GM23338 (cell line): ENCODE measurements around the gene FASTK. TPM values are rescaled to one million over a fixed set of nuclear protein-coding genes. Genes with fewer than 3 reads are reported as not detected.

Experiments used
- ATAC-seq: fragments of 200-7000 bp; cut with Tn5 transposase; 3 replicates; pipeline ENCODE4 v1.9.1; 2020
- DNase-seq: peaks from one replicate; pipeline ENCODE4 v3.0.0-alpha.2; 2015; ENCODE audit warnings: low spot score
- H2AFZ ChIP-seq: fragments of 200-600 bp; sonication (generic); 2 replicates; pipeline ENCODE4 v1.8.0; 2016; ENCODE audit warnings: antibody characterized with exemption, mild to moderate bottlenecking, moderate library complexity
- H3F3A ChIP-seq: fragments of 200-600 bp; sonication (generic); replicated peaks from 2 replicates; pipeline ENCODE4 v1.8.0; 2017; ENCODE audit warnings: antibody characterized with exemption, mixed run types, low read depth
- H3K27ac ChIP-seq: fragments of 200-600 bp; sonication (generic); 2 replicates; pipeline ENCODE4 v1.6.1; 2016; ENCODE audit warnings: low read depth
- H3K27me3 ChIP-seq: fragments of 200-600 bp; sonication (generic); 2 replicates; pipeline ENCODE4 v1.8.0; 2016; ENCODE audit warnings: mild to moderate bottlenecking, mixed run types, moderate library complexity; ENCODE audit not compliant: insufficient read depth
- H3K36me3 ChIP-seq: fragments of 200-600 bp; sonication (generic); 2 replicates; pipeline ENCODE4 v1.8.0; 2016; ENCODE audit warnings: mild to moderate bottlenecking; ENCODE audit not compliant: insufficient read depth
- H3K4me1 ChIP-seq: fragments of 200-600 bp; sonication (generic); 2 replicates; pipeline ENCODE4 v1.8.0; 2016; ENCODE audit warnings: mild to moderate bottlenecking, moderate library complexity; ENCODE audit not compliant: insufficient read depth
- H3K4me2 ChIP-seq: fragments of 200-600 bp; sonication (generic); 2 replicates; pipeline ENCODE4 v1.7.1; 2017; ENCODE audit warnings: mixed run types
- H3K4me3 ChIP-seq: fragments of 200-600 bp; sonication (generic); 2 replicates; pipeline ENCODE4 v1.6.1; 2016; ENCODE audit warnings: mixed run types
- H3K79me2 ChIP-seq: fragments of 200-600 bp; sonication (generic); replicated peaks from 2 replicates; pipeline ENCODE4 v1.8.0; 2017; ENCODE audit warnings: mild to moderate bottlenecking; ENCODE audit not compliant: insufficient read depth
- H3K9me2 ChIP-seq: fragments of 200-600 bp; sonication (generic); 2 replicates; pipeline ENCODE4 v1.8.0; 2017; ENCODE audit not compliant: insufficient read depth
- H4K20me1 ChIP-seq: fragments of 200-600 bp; sonication (generic); replicated peaks from 2 replicates; pipeline ENCODE4 v1.8.0; 2017; ENCODE audit warnings: mild to moderate bottlenecking; ENCODE audit not compliant: insufficient read depth
- H3K27ac Mint-ChIP-seq: 2 replicates; pipeline ENCODE4 v1.8.0; 2020; ENCODE audit warnings: inconsistent platforms, mild to moderate bottlenecking, moderate library complexity, mixed read lengths
- H3K27me3 Mint-ChIP-seq: 3 replicates; pipeline ENCODE4 v1.8.0; 2022; ENCODE audit warnings: low read depth, mild to moderate bottlenecking, moderate library complexity, mixed read lengths, inconsistent platforms; ENCODE audit not compliant: insufficient read depth, poor library complexity
- H3K36me3 Mint-ChIP-seq: 3 replicates; pipeline ENCODE4 v1.8.0; 2021; ENCODE audit warnings: low read depth, mild to moderate bottlenecking, inconsistent platforms, moderate library complexity, mixed read lengths
- H3K4me1 Mint-ChIP-seq: 3 replicates; pipeline ENCODE4 v1.8.0; 2020; ENCODE audit warnings: mild to moderate bottlenecking, inconsistent platforms, mixed read lengths
- H3K4me3 Mint-ChIP-seq: 3 replicates; pipeline ENCODE4 v1.8.0; 2021; ENCODE audit warnings: moderate library complexity, mild to moderate bottlenecking, inconsistent platforms, mixed read lengths
- H3K9me3 Mint-ChIP-seq: 3 replicates; pipeline ENCODE4 v1.8.0; 2020; ENCODE audit warnings: moderate library complexity, mild to moderate bottlenecking, inconsistent platforms, mixed read lengths
- CREB1 ChIP-seq: fragments of 250-450 bp; sonication (Bioruptor Pico); IDR thresholded peaks from 2 replicates; pipeline ENCODE4 v1.5.0; 2020; ENCODE audit warnings: low read depth, mild to moderate bottlenecking, moderate library complexity
- JUNB ChIP-seq: IDR thresholded peaks from one replicate; pipeline ENCODE4 v1.6.1; 2016; ENCODE audit warnings: antibody characterized with exemption; ENCODE audit not compliant: unreplicated experiment
- NANOG ChIP-seq: IDR thresholded peaks from 2 replicates; pipeline ENCODE4 v1.6.1; 2016; ENCODE audit warnings: antibody characterized with exemption, borderline replicate concordance
- ZNF114 ChIP-seq: fragments of 250-450 bp; sonication (Bioruptor Pico); IDR thresholded peaks from 2 replicates; pipeline ENCODE4 v1.5.0; 2020; ENCODE audit warnings: mild to moderate bottlenecking, moderate library complexity
- ZNF462 ChIP-seq: fragments of 250-450 bp; sonication (Bioruptor Pico); IDR thresholded peaks from 2 replicates; pipeline ENCODE4 v1.5.0; 2020; ENCODE audit warnings: mild to moderate bottlenecking, moderate library complexity
- polyA plus RNA-seq: library from polyadenylated mRNA; unstranded; fragments of >200 nt; fragmentation: Nextera tagmentation; extraction: Ambion mirVana; gene quantifications from 2 replicates; pipeline ENCODE4 v1.2.1, GENCODE V29; 2016
- total RNA-seq: library from RNA; depleted of rRNA; stranded (reverse); fragments of >200 nt; shearing (Covaris generic); gene quantifications from 2 replicates; pipeline ENCODE4 v1.2.3, GENCODE V29; 2014
- TF ChIP-seq, protein P1 (sequence below), 2 experiments: fragments of 200-600 bp in 1 of 2; sonication (generic) in 1 of 2; conservative IDR thresholded peaks; 2 replicates each; pipeline versions ENCODE4 v1.5.1 to v1.6.1; 2016 to 2017; ENCODE audit warnings: antibody characterized with exemption in 2 of 2, low read depth in 2 of 2, mild to moderate bottlenecking in 2 of 2, moderate library complexity in 1 of 2
- TF ChIP-seq, protein P2 (sequence below): IDR thresholded peaks from 2 replicates; pipeline ENCODE4 v1.6.1; 2016; ENCODE audit warnings: antibody characterized with exemption
- TF ChIP-seq, protein P3 (sequence below): IDR thresholded peaks from one replicate; pipeline ENCODE4 v1.6.1; 2018; ENCODE audit warnings: antibody characterized with exemption; ENCODE audit not compliant: unreplicated experiment

Gene FASTK
- total and polyA plus RNA-seq, 2 experiments from 2014 or later = 37.4 to 57.4 TPM

- TF ChIP-seq JUNB = no peak
- TF ChIP-seq, protein P1, sequence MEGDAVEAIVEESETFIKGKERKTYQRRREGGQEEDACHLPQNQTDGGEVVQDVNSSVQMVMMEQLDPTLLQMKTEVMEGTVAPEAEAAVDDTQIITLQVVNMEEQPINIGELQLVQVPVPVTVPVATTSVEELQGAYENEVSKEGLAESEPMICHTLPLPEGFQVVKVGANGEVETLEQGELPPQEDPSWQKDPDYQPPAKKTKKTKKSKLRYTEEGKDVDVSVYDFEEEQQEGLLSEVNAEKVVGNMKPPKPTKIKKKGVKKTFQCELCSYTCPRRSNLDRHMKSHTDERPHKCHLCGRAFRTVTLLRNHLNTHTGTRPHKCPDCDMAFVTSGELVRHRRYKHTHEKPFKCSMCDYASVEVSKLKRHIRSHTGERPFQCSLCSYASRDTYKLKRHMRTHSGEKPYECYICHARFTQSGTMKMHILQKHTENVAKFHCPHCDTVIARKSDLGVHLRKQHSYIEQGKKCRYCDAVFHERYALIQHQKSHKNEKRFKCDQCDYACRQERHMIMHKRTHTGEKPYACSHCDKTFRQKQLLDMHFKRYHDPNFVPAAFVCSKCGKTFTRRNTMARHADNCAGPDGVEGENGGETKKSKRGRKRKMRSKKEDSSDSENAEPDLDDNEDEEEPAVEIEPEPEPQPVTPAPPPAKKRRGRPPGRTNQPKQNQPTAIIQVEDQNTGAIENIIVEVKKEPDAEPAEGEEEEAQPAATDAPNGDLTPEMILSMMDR (conservative IDR thresholded peaks at IDR 0.05; ENCODE audit: low read depth in 2 of 2) = no peak
Observed at GRCh38 chr7:151038951-151039849, 41.4 kb downstream of the FASTK start (continued).

GRCh38 chr7:151035902-151036301, 44.7 kb downstream of the FASTK start:
- Histone ChIP-seq H3K4me2 (no peak overlapping the region), H3K4me1 (no peaks in the 10 kb centered on the region), H3K27ac (no peak overlapping the region), H2AFZ (no peak overlapping the region), H4K20me1 (no peaks in the 10 kb centered on the region; the same call in 1 of the 2 replicates), H3K9me2 (no peaks in the 10 kb centered on the region), H3F3A (no peaks in the 10 kb centered on the region), H3K36me3 (no peaks in the 10 kb centered on the region), H3K4me3 (no peak overlapping the region), H3K79me2 (no peaks in the 10 kb centered on the region), H3K27me3 (no peaks in the 10 kb centered on the region)
- peaks cover 2% of the 10 kb centered on the region; the same call in 1 of the 3 replicates for H3K4me1 Mint-ChIP-seq
- H3K36me3 Mint-ChIP-seq = 0 out of 3 replicates have a peak, but pooled peaks cover 6% of the 10 kb centered on the region
- H3K4me3 Mint-ChIP-seq = no peak overlapping the region
- H3K9me3 Mint-ChIP-seq = no peaks in the 10 kb centered on the region
- DNase-seq (no peak), ATAC-seq (no peak)
- peaks cover 15% of the 10 kb centered on the region for H3K27me3 Mint-ChIP-seq
- no peak overlapping the region for H3K27ac Mint-ChIP-seq
- TF ChIP-seq, protein P2, sequence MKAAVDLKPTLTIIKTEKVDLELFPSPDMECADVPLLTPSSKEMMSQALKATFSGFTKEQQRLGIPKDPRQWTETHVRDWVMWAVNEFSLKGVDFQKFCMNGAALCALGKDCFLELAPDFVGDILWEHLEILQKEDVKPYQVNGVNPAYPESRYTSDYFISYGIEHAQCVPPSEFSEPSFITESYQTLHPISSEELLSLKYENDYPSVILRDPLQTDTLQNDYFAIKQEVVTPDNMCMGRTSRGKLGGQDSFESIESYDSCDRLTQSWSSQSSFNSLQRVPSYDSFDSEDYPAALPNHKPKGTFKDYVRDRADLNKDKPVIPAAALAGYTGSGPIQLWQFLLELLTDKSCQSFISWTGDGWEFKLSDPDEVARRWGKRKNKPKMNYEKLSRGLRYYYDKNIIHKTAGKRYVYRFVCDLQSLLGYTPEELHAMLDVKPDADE = no peak
- TF ChIP-seq, protein P1 (conservative IDR thresholded peaks at IDR 0.05; ENCODE audit: low read depth in 2 of 2) = no peak
- no peak for TF ChIP-seq NANOG
- TF ChIP-seq, protein P3, sequence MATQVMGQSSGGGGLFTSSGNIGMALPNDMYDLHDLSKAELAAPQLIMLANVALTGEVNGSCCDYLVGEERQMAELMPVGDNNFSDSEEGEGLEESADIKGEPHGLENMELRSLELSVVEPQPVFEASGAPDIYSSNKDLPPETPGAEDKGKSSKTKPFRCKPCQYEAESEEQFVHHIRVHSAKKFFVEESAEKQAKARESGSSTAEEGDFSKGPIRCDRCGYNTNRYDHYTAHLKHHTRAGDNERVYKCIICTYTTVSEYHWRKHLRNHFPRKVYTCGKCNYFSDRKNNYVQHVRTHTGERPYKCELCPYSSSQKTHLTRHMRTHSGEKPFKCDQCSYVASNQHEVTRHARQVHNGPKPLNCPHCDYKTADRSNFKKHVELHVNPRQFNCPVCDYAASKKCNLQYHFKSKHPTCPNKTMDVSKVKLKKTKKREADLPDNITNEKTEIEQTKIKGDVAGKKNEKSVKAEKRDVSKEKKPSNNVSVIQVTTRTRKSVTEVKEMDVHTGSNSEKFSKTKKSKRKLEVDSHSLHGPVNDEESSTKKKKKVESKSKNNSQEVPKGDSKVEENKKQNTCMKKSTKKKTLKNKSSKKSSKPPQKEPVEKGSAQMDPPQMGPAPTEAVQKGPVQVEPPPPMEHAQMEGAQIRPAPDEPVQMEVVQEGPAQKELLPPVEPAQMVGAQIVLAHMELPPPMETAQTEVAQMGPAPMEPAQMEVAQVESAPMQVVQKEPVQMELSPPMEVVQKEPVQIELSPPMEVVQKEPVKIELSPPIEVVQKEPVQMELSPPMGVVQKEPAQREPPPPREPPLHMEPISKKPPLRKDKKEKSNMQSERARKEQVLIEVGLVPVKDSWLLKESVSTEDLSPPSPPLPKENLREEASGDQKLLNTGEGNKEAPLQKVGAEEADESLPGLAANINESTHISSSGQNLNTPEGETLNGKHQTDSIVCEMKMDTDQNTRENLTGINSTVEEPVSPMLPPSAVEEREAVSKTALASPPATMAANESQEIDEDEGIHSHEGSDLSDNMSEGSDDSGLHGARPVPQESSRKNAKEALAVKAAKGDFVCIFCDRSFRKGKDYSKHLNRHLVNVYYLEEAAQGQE = no peak
- TF ChIP-seq ZNF462 (CRISPR knock-in tag) = no peak
- no peak for TF ChIP-seq ZNF114 (CRISPR knock-in tag)
- TF ChIP-seq CREB1 (CRISPR knock-in tag) = no peak
